22Rv1 (cell line): Measurements from ENCODE around the gene ZNF385D.

Experiments used
- CTCF ChIP-seq: fragments of 450-650 bp; IDR thresholded peaks from 2 replicates; pipeline ENCODE4 v1.5.1; 2017; ENCODE audit warnings: mild to moderate bottlenecking
- ZFX ChIP-seq: fragments of 450-650 bp; IDR thresholded peaks from 2 replicates; pipeline ENCODE4 v1.6.1; 2017; ENCODE audit warnings: antibody characterized with exemption, borderline replicate concordance

- TF ChIP-seq CTCF: no peak
- no peak for TF ChIP-seq ZFX
Observed at GRCh38 chr3:21644268-21644667, 106.7 kb downstream of the ZNF385D start.
